A673 (cell line): ENCODE results near the gene SNAI3. TPM values are rescaled to one million over a fixed set of nuclear protein-coding genes. Genes with fewer than 3 reads are reported as not detected.

ENCODE experiments used
- BruUV-seq: library from RNA; stranded (reverse); fragments of 400-500 nt; replicated peaks from 2 replicates; lab custom pipeline; 2021; lab: Mats Ljungman, UMichigan
- CTCF ChIA-PET: fragments of 300-600 bp; sonication (Branson Sonifier 250); formaldehyde crosslinking; loops from one replicate; lab custom pipeline; 2022; ENCODE audit warnings: antibody characterized with exemption; lab: Charles Lee
- POLR2A ChIA-PET: fragments of 300-600 bp; sonication (Branson Sonifier 250); formaldehyde crosslinking; loops from one replicate; lab custom pipeline; 2022; ENCODE audit warnings: antibody characterized with exemption; ENCODE audit not compliant: low non-redundant PET; lab: Charles Lee
- DNase-seq: peaks from one replicate; pipeline ENCODE4 v3.0.0-alpha.2; 2015; ENCODE audit warnings: low spot score
- H3K27ac ChIP-seq: fragments of 200-600 bp; sonication (generic); 2 replicates; pipeline ENCODE4 v1.5.1; 2016; ENCODE audit warnings: mixed run types, low read depth, mild to moderate bottlenecking, mixed read lengths, antibody characterized with exemption, low read length; ENCODE audit not compliant: poor library complexity, severe bottlenecking
- H3K27me3 ChIP-seq: fragments of 200-600 bp; sonication (generic); replicated peaks from 2 replicates; pipeline ENCODE4 v1.6.1; 2017; ENCODE audit warnings: mixed run types, low read depth, mild to moderate bottlenecking, mixed read lengths, antibody characterized with exemption, low read length; ENCODE audit not compliant: insufficient read depth, poor library complexity
- H3K36me3 ChIP-seq: fragments of 200-600 bp; sonication (generic); 2 replicates; pipeline ENCODE4 v1.6.1; 2016; ENCODE audit warnings: mixed run types, mild to moderate bottlenecking, mixed read lengths, antibody characterized with exemption, low read length; ENCODE audit not compliant: insufficient read depth, poor library complexity, severe bottlenecking
- H3K4me1 ChIP-seq: fragments of 200-600 bp; sonication (generic); 2 replicates; pipeline ENCODE4 v1.6.1; 2017; ENCODE audit warnings: mixed run types, mild to moderate bottlenecking, mixed read lengths, antibody characterized with exemption, low read length; ENCODE audit not compliant: insufficient read depth, poor library complexity, severe bottlenecking
- H3K4me3 ChIP-seq: fragments of 200-600 bp; sonication (generic); 2 replicates; pipeline ENCODE4 v1.5.1; 2016; ENCODE audit warnings: low read depth, mixed run types, mild to moderate bottlenecking, mixed read lengths, low read length; ENCODE audit not compliant: poor library complexity, severe bottlenecking
- H3K9me3 ChIP-seq: fragments of 200-600 bp; sonication (generic); 2 replicates; pipeline ENCODE4 v1.6.1; 2016; ENCODE audit warnings: mixed run types, low read depth, mild to moderate bottlenecking, mixed read lengths, antibody characterized with exemption, low read length; ENCODE audit not compliant: poor library complexity, severe bottlenecking
- EZH2 ChIP-seq: fragments of 200-600 bp; sonication (generic); IDR thresholded peaks from 2 replicates; pipeline ENCODE4 v1.6.1; 2017; ENCODE audit warnings: borderline replicate concordance, low read depth, mild to moderate bottlenecking, mixed read lengths, antibody characterized with exemption, low read length; ENCODE audit not compliant: poor library complexity, severe bottlenecking
- intact Hi-C: fragments of 100-400 bp; cut with micrococcal nuclease; formaldehyde crosslinking; loops from one replicate; pipeline ENCODE4 v1.10.0; 2022; ENCODE audit not compliant: unreplicated experiment
- total RNA-seq: library from RNA; stranded (reverse); gene quantifications from 2 replicates; pipeline ENCODE4 v1.2.3, GENCODE V29; 2021
- TF ChIP-seq, protein P1 (sequence below): fragments of 300-800, 200-600 bp; sonication (generic); conservative IDR thresholded peaks from 2 replicates; pipeline ENCODE4 v1.5.1; 2017; ENCODE audit warnings: low read depth, mild to moderate bottlenecking, antibody characterized with exemption, low read length, moderate library complexity, mixed read lengths

The SNAI3 gene
- total RNA-seq, 1 experiment from 2014 or later, result not detected

DNA sequence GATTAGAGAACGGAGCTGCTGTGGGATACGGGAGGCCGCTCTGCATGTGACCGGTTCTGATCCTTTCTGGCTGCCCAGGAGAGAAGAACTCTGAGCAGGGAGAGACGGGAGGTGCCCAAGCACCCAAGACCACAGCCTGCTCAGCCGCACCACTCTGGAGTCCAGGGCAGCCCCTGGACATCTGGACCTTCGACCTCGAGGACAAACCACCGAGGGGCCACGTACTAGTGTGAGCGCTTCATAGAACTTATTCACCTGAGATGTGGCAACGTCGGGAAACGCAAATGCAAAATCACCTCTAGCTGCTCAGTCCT lies 14.0 kb upstream of the SNAI3 start:
- TF ChIP-seq, protein P1, sequence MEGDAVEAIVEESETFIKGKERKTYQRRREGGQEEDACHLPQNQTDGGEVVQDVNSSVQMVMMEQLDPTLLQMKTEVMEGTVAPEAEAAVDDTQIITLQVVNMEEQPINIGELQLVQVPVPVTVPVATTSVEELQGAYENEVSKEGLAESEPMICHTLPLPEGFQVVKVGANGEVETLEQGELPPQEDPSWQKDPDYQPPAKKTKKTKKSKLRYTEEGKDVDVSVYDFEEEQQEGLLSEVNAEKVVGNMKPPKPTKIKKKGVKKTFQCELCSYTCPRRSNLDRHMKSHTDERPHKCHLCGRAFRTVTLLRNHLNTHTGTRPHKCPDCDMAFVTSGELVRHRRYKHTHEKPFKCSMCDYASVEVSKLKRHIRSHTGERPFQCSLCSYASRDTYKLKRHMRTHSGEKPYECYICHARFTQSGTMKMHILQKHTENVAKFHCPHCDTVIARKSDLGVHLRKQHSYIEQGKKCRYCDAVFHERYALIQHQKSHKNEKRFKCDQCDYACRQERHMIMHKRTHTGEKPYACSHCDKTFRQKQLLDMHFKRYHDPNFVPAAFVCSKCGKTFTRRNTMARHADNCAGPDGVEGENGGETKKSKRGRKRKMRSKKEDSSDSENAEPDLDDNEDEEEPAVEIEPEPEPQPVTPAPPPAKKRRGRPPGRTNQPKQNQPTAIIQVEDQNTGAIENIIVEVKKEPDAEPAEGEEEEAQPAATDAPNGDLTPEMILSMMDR, result no peak
- no peak for TF ChIP-seq EZH2
- no TSS peak for BruUV-seq
- Histone ChIP-seq H3K4me1 (peaks cover 33% of the 10 kb centered on the region), H3K27ac (peak overlapping the region; percentile 82), H3K36me3 (peaks cover 12% of the 10 kb centered on the region), H3K4me3 (no peak overlapping the region), H3K9me3 (no peaks in the 10 kb centered on the region), H3K27me3 (no peaks in the 10 kb centered on the region)
- no peak for DNase-seq
- ChIA-PET CTCF (no interaction called here), POLR2A (no interaction called here)
- intact Hi-C loops, result no loop called here

DNA sequence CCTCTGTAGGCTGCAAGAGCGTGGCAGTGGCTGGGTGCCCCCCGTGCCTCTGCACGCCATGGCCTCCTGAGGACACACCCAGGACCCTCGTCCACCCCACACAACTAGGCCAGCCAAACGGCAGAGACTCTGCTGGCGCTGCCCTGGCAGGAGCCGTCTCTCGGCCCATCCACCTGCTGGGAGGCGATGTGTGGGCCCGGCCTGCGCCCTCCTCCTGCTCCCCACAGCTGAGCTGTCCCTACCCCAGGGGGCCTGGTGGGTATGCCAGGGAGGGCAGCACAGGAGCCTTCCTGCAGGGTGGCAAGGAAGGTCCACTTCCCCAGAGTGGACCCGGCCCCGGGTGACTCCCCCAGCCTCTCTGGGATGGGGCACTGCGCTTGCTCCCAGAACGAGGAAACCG lies 12.9 kb upstream of the SNAI3 start:
- DNase-seq, result no peak
- Histone ChIP-seq H3K9me3 (no peaks in the 10 kb centered on the region), H3K4me3 (no peak overlapping the region), H3K36me3 (peaks cover 12% of the 10 kb centered on the region), H3K27me3 (no peaks in the 10 kb centered on the region), H3K27ac (no peak overlapping the region), H3K4me1 (peaks cover 33% of the 10 kb centered on the region)
- POLR2A ChIA-PET, result no interaction called here
- intact Hi-C loops, result no loop called here
- CTCF ChIA-PET, result no interaction called here
- TF ChIP-seq, protein P1, result no peak
- no peak for TF ChIP-seq EZH2
- BruUV-seq, result no TSS peak

- Histone ChIP-seq H3K9me3 (no peaks in the 10 kb centered on the region), H3K27ac (no peak overlapping the region), H3K27me3 (no peaks in the 10 kb centered on the region), H3K36me3 (peaks cover 12% of the 10 kb centered on the region), H3K4me1 (peaks cover 28% of the 10 kb centered on the region), H3K4me3 (no peak overlapping the region)
- ChIA-PET POLR2A (no interaction called here), CTCF (no interaction called here)
- intact Hi-C loops, result no loop called here
- BruUV-seq, result no TSS peak
- DNase-seq, result no peak
- TF ChIP-seq, protein P1, result no peak
- TF ChIP-seq EZH2, result no peak
These were observed 12.3 kb upstream of the SNAI3 start for GRCh38 chr16:88698646-88699045.
